Glutamatergic neuron (in vitro differentiated cells): ENCODE measurements around the gene XRN1. TPM values are rescaled to one million over a fixed set of nuclear protein-coding genes. Genes with fewer than 3 reads are reported as not detected.
"Not testable (repeated sequence)": the region's sequence is repeated elsewhere in the genome, so short reads cannot be mapped to it uniquely, and the experiment has no call there.

Experiments
- DNase-seq: peaks from one replicate; pipeline ENCODE4 v3.0.0; 2022
- H3K27ac Mint-ChIP-seq: one replicate; pipeline ENCODE4 v1.8.0; 2020; ENCODE audit warnings: mild to moderate bottlenecking, mixed read lengths, inconsistent platforms; ENCODE audit not compliant: unreplicated experiment
- H3K27me3 Mint-ChIP-seq: one replicate; pipeline ENCODE4 v1.8.0; 2020; ENCODE audit warnings: mild to moderate bottlenecking, moderate library complexity, mixed read lengths, inconsistent platforms; ENCODE audit not compliant: unreplicated experiment
- H3K36me3 Mint-ChIP-seq: one replicate; pipeline ENCODE4 v1.8.0; 2020; ENCODE audit warnings: mild to moderate bottlenecking, mixed read lengths, inconsistent platforms; ENCODE audit not compliant: unreplicated experiment
- H3K4me1 Mint-ChIP-seq: one replicate; pipeline ENCODE4 v1.8.0; 2020; ENCODE audit warnings: mild to moderate bottlenecking, low read depth, mixed read lengths, inconsistent platforms; ENCODE audit not compliant: unreplicated experiment
- H3K4me3 Mint-ChIP-seq: one replicate; pipeline ENCODE4 v1.8.0; 2020; ENCODE audit warnings: mild to moderate bottlenecking, mixed read lengths, inconsistent platforms; ENCODE audit not compliant: unreplicated experiment
- H3K9me3 Mint-ChIP-seq: one replicate; pipeline ENCODE4 v1.8.0; 2020; ENCODE audit warnings: mild to moderate bottlenecking, moderate library complexity, mixed read lengths, inconsistent platforms; ENCODE audit not compliant: unreplicated experiment
- total RNA-seq: library from RNA; stranded (reverse); fragmentation: NEBNext Ultra II Directional; extraction: Animal tissue kit (Norgen Biotek cat#: 25700); gene quantifications from one replicate; pipeline ENCODE4 v1.2.1, GENCODE V29; 2021; ENCODE audit not compliant: unreplicated experiment
- TF ChIP-seq, protein P1 (sequence below): fragments of 200-600 bp; sonication (generic); IDR thresholded peaks from one replicate; pipeline ENCODE4 v1.5.0; 2021; ENCODE audit not compliant: partially characterized antibody, unreplicated experiment

The XRN1 gene
- total RNA-seq, 1 donor from 2014 or later = 46.1 TPM

GRCh38 chr3:142337994-142338393 is 109.8 kb downstream of the XRN1 start:
- TF ChIP-seq, protein P1, sequence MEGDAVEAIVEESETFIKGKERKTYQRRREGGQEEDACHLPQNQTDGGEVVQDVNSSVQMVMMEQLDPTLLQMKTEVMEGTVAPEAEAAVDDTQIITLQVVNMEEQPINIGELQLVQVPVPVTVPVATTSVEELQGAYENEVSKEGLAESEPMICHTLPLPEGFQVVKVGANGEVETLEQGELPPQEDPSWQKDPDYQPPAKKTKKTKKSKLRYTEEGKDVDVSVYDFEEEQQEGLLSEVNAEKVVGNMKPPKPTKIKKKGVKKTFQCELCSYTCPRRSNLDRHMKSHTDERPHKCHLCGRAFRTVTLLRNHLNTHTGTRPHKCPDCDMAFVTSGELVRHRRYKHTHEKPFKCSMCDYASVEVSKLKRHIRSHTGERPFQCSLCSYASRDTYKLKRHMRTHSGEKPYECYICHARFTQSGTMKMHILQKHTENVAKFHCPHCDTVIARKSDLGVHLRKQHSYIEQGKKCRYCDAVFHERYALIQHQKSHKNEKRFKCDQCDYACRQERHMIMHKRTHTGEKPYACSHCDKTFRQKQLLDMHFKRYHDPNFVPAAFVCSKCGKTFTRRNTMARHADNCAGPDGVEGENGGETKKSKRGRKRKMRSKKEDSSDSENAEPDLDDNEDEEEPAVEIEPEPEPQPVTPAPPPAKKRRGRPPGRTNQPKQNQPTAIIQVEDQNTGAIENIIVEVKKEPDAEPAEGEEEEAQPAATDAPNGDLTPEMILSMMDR = no peak
- DNase-seq = no peak
- Mint-ChIP-seq H3K27me3 (peaks cover 2% of the 10 kb centered on the region), H3K4me1 (no peaks in the 10 kb centered on the region), H3K4me3 (no peak overlapping the region), H3K36me3 (peaks cover 46% of the 10 kb centered on the region), H3K27ac (no peak overlapping the region), H3K9me3 (no peaks in the 10 kb centered on the region)

GRCh38 chr3:142332390-142332789 is 115.4 kb downstream of the XRN1 start:
- Mint-ChIP-seq H3K9me3 (no peaks in the 10 kb centered on the region), H3K4me1 (no peaks in the 10 kb centered on the region), H3K4me3 (no peak overlapping the region), H3K36me3 (peaks cover under 1% of the 10 kb centered on the region), H3K27me3 (peaks cover 2% of the 10 kb centered on the region), H3K27ac (no peak overlapping the region)
- TF ChIP-seq, protein P1 = no peak
- DNase-seq = no peak

DNA sequence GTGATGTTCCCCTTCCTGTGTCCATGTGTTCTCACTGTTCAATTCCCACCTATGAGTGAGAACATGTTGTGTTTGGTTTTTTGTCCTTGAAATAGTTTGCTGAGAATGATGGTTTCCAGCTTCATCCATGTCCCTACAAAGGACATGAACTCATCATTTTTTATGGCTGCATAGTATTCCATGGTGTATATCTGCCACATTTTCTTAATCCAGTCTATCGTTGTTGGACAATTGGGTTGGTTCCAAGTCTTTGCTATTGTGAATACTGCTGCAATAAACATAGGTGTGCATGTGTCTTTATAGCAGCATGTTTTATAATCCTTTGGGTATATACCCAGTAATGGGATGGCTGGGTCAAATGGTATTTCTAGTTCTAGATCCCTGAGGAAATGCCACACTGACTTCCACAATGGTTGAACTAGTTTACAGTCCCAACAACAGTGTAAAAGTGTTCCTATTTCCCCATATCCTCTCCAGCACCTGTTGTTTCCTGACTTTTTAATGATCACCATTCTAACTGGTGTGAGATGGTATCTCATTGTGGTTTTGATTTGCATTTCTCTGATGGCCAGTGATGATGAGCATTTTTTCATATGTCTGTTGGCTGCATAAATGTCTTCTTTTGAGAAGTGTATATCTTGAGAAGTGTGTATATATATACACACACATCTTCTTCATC is 123.4 kb downstream of the XRN1 start:
- not testable (repeated sequence) for H3K27ac Mint-ChIP-seq, H3K9me3 Mint-ChIP-seq, DNase-seq, H3K4me3 Mint-ChIP-seq, H3K27me3 Mint-ChIP-seq, H3K4me1 Mint-ChIP-seq
- peaks cover 11% of the 10 kb centered on the region for H3K36me3 Mint-ChIP-seq

GRCh38 chr3:142319912-142320311 is 127.9 kb downstream of the XRN1 start:
- H3K4me3 Mint-ChIP-seq = no peak overlapping the region
- peaks cover 2% of the 10 kb centered on the region for H3K36me3 Mint-ChIP-seq
- TF ChIP-seq, protein P1 = no peak
- no peak for DNase-seq
- no peaks in the 10 kb centered on the region for H3K4me1 Mint-ChIP-seq
- H3K27ac Mint-ChIP-seq = no peak overlapping the region
- peaks cover 2% of the 10 kb centered on the region for H3K9me3 Mint-ChIP-seq
- H3K27me3 Mint-ChIP-seq = no peaks in the 10 kb centered on the region

DNA sequence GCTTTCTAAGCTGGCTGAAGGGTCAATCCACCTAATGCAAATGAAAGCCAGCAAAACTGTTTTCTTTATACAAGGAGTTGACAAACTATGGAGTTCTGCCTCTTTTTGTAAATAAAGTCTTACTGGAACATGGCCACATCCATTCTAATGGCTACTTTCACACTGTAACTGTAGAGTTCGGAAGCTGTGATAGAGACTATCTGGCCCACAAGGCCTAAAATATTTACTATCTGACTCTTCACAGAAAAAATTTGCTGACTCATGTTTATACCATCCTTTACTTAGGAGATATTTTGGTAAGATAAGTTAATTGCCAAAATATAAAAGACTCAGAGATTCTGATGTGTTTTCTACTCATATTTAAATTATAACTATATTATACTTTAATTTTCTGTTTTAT is 128.7 kb downstream of the XRN1 start:
- Mint-ChIP-seq H3K27me3 (no peaks in the 10 kb centered on the region), H3K9me3 (no peaks in the 10 kb centered on the region), H3K27ac (no peak overlapping the region), H3K4me3 (no peak overlapping the region), H3K4me1 (no peaks in the 10 kb centered on the region), H3K36me3 (no peaks in the 10 kb centered on the region)
- TF ChIP-seq, protein P1 = no peak
- no peak for DNase-seq

GRCh38 chr3:142318331-142318730 is 129.5 kb downstream of the XRN1 start:
- Mint-ChIP-seq H3K4me3 (no peak overlapping the region), H3K4me1 (no peaks in the 10 kb centered on the region), H3K36me3 (no peaks in the 10 kb centered on the region), H3K27ac (no peak overlapping the region), H3K27me3 (no peaks in the 10 kb centered on the region), H3K9me3 (no peaks in the 10 kb centered on the region)
- DNase-seq = no peak
- TF ChIP-seq, protein P1 = no peak

GRCh38 chr3:142315978-142316388 is 131.9 kb downstream of the XRN1 start:
- not testable (repeated sequence) for H3K27me3 Mint-ChIP-seq, H3K4me1 Mint-ChIP-seq, DNase-seq, H3K27ac Mint-ChIP-seq, H3K9me3 Mint-ChIP-seq, H3K4me3 Mint-ChIP-seq, H3K36me3 Mint-ChIP-seq
